H9 (cell line): Measurements from ENCODE around the gene MARCHF3. TPM values are rescaled to one million over a fixed set of nuclear protein-coding genes. Genes with fewer than 3 reads are reported as not detected.

Source experiments
- DNase-seq: peaks from one replicate; pipeline ENCODE4 v3.0.0-alpha.2; 2017
- H2AFZ ChIP-seq: one replicate; pipeline ENCODE4 v1.6.1; 2013; ENCODE audit warnings: mild to moderate bottlenecking, low read length, control low read depth, moderate library complexity
- H2AK5ac ChIP-seq: 2 replicates; pipeline ENCODE4 v1.6.1; 2013; ENCODE audit warnings: low read length, control low read depth, mixed read lengths; ENCODE audit not compliant: insufficient read length
- H2BK120ac ChIP-seq: one replicate; pipeline ENCODE4 v1.6.1; 2013; ENCODE audit warnings: low read depth, mild to moderate bottlenecking, low read length, control low read depth, inconsistent platforms; ENCODE audit not compliant: poor library complexity, severe bottlenecking
- H2BK12ac ChIP-seq: 2 replicates; pipeline ENCODE4 v1.6.1; 2013; ENCODE audit warnings: low read length, control low read depth, mixed read lengths, low read depth; ENCODE audit not compliant: insufficient read length
- H2BK15ac ChIP-seq: 2 replicates; pipeline ENCODE4 v1.6.1; 2013; ENCODE audit warnings: low read depth, low read length, control low read depth
- H2BK20ac ChIP-seq: one replicate; pipeline ENCODE4 v1.6.1; 2013; ENCODE audit warnings: low read depth, mild to moderate bottlenecking, low read length, control low read depth, inconsistent platforms; ENCODE audit not compliant: poor library complexity, severe bottlenecking
- H2BK5ac ChIP-seq: 2 replicates; pipeline ENCODE4 v1.6.1; 2013; ENCODE audit warnings: low read length, control low read depth, mixed read lengths; ENCODE audit not compliant: insufficient read length
- H3K14ac ChIP-seq: 2 replicates; pipeline ENCODE4 v1.6.1; 2013; ENCODE audit warnings: low read length, control low read depth; ENCODE audit not compliant: insufficient read depth
- H3K18ac ChIP-seq: 2 replicates; pipeline ENCODE4 v1.6.1; 2013; ENCODE audit warnings: low read depth, mild to moderate bottlenecking, mixed read lengths, low read length, control low read depth; ENCODE audit not compliant: insufficient read length
- H3K23ac ChIP-seq: 2 replicates; pipeline ENCODE4 v1.6.1; 2013; ENCODE audit warnings: low read length, control low read depth, mixed read lengths, low read depth; ENCODE audit not compliant: insufficient read length
- H3K23me2 ChIP-seq: 2 replicates; pipeline ENCODE4 v1.6.1; 2013; ENCODE audit warnings: low read depth, mild to moderate bottlenecking, mixed read lengths, low read length, control low read depth; ENCODE audit not compliant: insufficient read length, poor library complexity, severe bottlenecking
- H3K27ac ChIP-seq: 2 replicates; pipeline ENCODE4 v1.5.1; 2013; ENCODE audit warnings: low read length, control low read depth, mixed read lengths, low read depth; ENCODE audit not compliant: insufficient read length
- H3K27me3 ChIP-seq: 2 replicates; pipeline ENCODE4 v1.6.1; 2013; ENCODE audit warnings: low read length, control low read depth, inconsistent platforms; ENCODE audit not compliant: insufficient read depth
- H3K4ac ChIP-seq: 2 replicates; pipeline ENCODE4 v1.6.1; 2013; ENCODE audit warnings: low read depth, mild to moderate bottlenecking, control low read depth, inconsistent platforms, low read length, moderate library complexity
- H3K4me1 ChIP-seq: 2 replicates; pipeline ENCODE4 v1.6.1; 2013; ENCODE audit warnings: low read length, control low read depth, inconsistent platforms; ENCODE audit not compliant: insufficient read depth
- H3K4me2 ChIP-seq: 2 replicates; pipeline ENCODE4 v1.6.1; 2013; ENCODE audit warnings: low read length, control low read depth, mixed read lengths; ENCODE audit not compliant: insufficient read length, insufficient read depth
- H3K56ac ChIP-seq: 2 replicates; pipeline ENCODE4 v1.6.1; 2013; ENCODE audit warnings: low read depth, mild to moderate bottlenecking, mixed read lengths, low read length, control low read depth; ENCODE audit not compliant: insufficient read length
- H3K79me1 ChIP-seq: 2 replicates; pipeline ENCODE4 v1.6.1; 2013; ENCODE audit warnings: low read depth, mild to moderate bottlenecking, moderate library complexity, low read length, control low read depth, inconsistent platforms; ENCODE audit not compliant: insufficient read depth, poor library complexity, severe bottlenecking
- H3K79me2 ChIP-seq: 2 replicates; pipeline ENCODE4 v1.6.1; 2013; ENCODE audit warnings: low read length, control low read depth, inconsistent platforms; ENCODE audit not compliant: insufficient read depth
- H3K9ac ChIP-seq: 2 replicates; pipeline ENCODE4 v1.6.1; 2013; ENCODE audit warnings: low read length, control low read depth, mixed read lengths; ENCODE audit not compliant: insufficient read length; ENCODE audit errors: extremely low read depth
- H3K9me3 ChIP-seq: one replicate; pipeline ENCODE4 v1.6.1; 2013; ENCODE audit warnings: low read depth, low read length, inconsistent platforms; ENCODE audit not compliant: control insufficient read depth
- H3T11ph ChIP-seq: one replicate; pipeline ENCODE4 v1.6.1; 2013; ENCODE audit warnings: mild to moderate bottlenecking, low read length, control low read depth, inconsistent platforms
- H4K20me1 ChIP-seq: one replicate; pipeline ENCODE4 v1.6.1; 2013; ENCODE audit not compliant: control insufficient read depth, insufficient read length, insufficient read depth
- H4K5ac ChIP-seq: 2 replicates; pipeline ENCODE4 v1.6.1; 2013; ENCODE audit warnings: low read depth, mild to moderate bottlenecking, mixed read lengths, low read length, control low read depth; ENCODE audit not compliant: insufficient read length
- H4K8ac ChIP-seq: replicated peaks from 2 replicates; pipeline ENCODE4 v1.6.1; 2013; ENCODE audit warnings: low read length, control low read depth, mixed read lengths, low read depth; ENCODE audit not compliant: insufficient read length
- H4K91ac ChIP-seq: 2 replicates; pipeline ENCODE4 v1.6.1; 2013; ENCODE audit warnings: low read depth, mild to moderate bottlenecking, moderate library complexity, mixed read lengths, low read length, control low read depth; ENCODE audit not compliant: insufficient read length
- H3K27ac Mint-ChIP-seq, 3 experiments: 2 replicates in 2 of 3; 3 replicates in 1 of 3; pipeline ENCODE4 v1.8.0; 2020 to 2021; ENCODE audit warnings: mixed read lengths in 3 of 3, mild to moderate bottlenecking in 1 of 3, moderate library complexity in 1 of 3
- H3K27me3 Mint-ChIP-seq: 2 replicates; pipeline ENCODE4 v1.8.0; 2021; ENCODE audit warnings: low read depth, mild to moderate bottlenecking, moderate library complexity, mixed read lengths
- H3K36me3 Mint-ChIP-seq, 3 experiments: 2 replicates in 2 of 3; 3 replicates in 1 of 3; pipeline ENCODE4 v1.8.0; 2020 to 2021; ENCODE audit warnings: low read depth in 3 of 3, mixed read lengths in 3 of 3; ENCODE audit not compliant: insufficient read depth in 1 of 3
- H3K4me1 Mint-ChIP-seq, 2 experiments: 2 replicates each; pipeline ENCODE4 v1.8.0; 2020; ENCODE audit warnings: mixed read lengths in 2 of 2
- H3K4me3 Mint-ChIP-seq, 2 experiments: 2 replicates in 1 of 2; 3 replicates in 1 of 2; pipeline ENCODE4 v1.8.0; 2020 to 2021; ENCODE audit warnings: mild to moderate bottlenecking in 2 of 2, mixed read lengths in 2 of 2, moderate library complexity in 1 of 2
- H3K9me3 Mint-ChIP-seq, 2 experiments: 2 replicates in 1 of 2; 3 replicates in 1 of 2; pipeline ENCODE4 v1.8.0; 2020; ENCODE audit warnings: mild to moderate bottlenecking in 2 of 2, mixed read lengths in 2 of 2, moderate library complexity in 1 of 2
- WGBS: extraction: QIAGEN DNeasy Blood & Tissue Kit; methylation state at CpG from one replicate; pipeline ENCODE4 v1.1.7; 2013; ENCODE audit warnings: missing lambda C conversion rate, low lambda C conversion rate, mixed read lengths; ENCODE audit not compliant: insufficient read length; ENCODE audit errors: extremely low coverage; 5-methylcytosine and 5-hydroxymethylcytosine counted together
- total RNA-seq: library from RNA; stranded (reverse); gene quantifications from 2 replicates; pipeline ENCODE4 v1.2.1, GENCODE V29; 2021
- TF ChIP-seq, protein P1 (sequence below): fragments of 200-600 bp; sonication (generic); conservative IDR thresholded peaks from 3 replicates; pipeline ENCODE4 v1.8.0; 2021; ENCODE audit warnings: antibody characterized with exemption, mild to moderate bottlenecking

Gene MARCHF3
- total RNA-seq, 1 experiment from 2014 or later = 17.7 TPM

DNA sequence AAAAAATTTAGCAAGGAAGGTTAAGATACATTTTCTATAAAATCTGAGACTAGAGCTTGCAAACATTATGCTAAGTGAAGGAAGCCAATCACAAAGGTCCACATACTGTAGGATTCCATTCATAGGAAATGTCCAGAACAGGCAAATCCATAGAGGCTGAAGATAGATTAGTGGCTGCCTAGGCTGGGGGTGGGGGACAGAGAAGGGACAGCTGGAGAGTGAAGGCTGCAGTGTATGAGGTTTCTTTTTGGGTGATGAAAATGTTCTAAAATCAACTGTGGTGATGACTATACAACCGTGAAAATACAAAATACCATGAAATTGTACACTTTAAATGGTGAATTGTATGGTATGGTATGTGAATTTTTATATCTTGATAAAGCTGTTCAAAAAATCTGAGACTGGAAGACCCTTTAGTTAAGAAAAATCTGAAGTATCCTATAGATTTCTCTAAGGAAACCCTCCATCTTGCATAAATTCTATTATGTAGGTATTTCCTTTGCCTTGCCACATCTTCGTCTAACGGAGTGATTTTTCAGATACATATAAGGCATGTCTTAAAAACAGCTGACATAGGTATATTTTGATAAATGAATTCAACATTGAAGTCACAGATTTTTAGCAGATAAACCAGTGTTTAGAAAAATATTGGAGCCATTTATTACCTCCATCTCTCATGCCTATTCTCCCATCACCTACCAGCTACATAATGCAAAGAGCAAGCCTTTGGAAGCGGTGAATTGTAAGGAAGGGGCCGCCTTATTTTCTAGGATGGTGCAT, 132.3 kb downstream of the MARCHF3 start:
- Histone ChIP-seq H3K27ac (no peak overlapping the region), H2BK120ac (no peak overlapping the region), H3K79me1 (no peaks in the 10 kb centered on the region), H3K4me2 (no peak overlapping the region), H2BK20ac (no peak overlapping the region), H4K5ac (no peak overlapping the region), H4K20me1 (no peaks in the 10 kb centered on the region), H3K18ac (no peak overlapping the region), H3K27me3 (no peaks in the 10 kb centered on the region), H2BK5ac (no peak overlapping the region), H2AK5ac (no peak overlapping the region), H3K14ac (no peak overlapping the region), H3K9ac (no peak overlapping the region), H4K8ac (no peak overlapping the region), H4K91ac (no peak overlapping the region), H2AFZ (no peak overlapping the region), H3K56ac (no peak overlapping the region), H3K23me2 (no peaks in the 10 kb centered on the region), H3K9me3 (no peaks in the 10 kb centered on the region), H3K4ac (no peak overlapping the region), H2BK12ac (no peak overlapping the region), H3K79me2 (no peaks in the 10 kb centered on the region), H2BK15ac (no peak overlapping the region), H3K4me1 (no peaks in the 10 kb centered on the region; the same call in 1 of the 2 replicates), H3T11ph (no peak overlapping the region), H3K23ac (no peak overlapping the region)
- WGBS = no CpG with 5 or more reads among the region's 5 CpGs
- Mint-ChIP-seq H3K4me3 (no peak overlapping the region), H3K4me1 (peaks cover 22 to 24% of the 10 kb centered on the region in 2 experiments), H3K9me3 (peaks cover 5 to 11% of the 10 kb centered on the region in 2 experiments; a peak in 4 of 5 replicates), H3K36me3 (peaks cover 17 to 21% (median 19%) of the 10 kb centered on the region in 3 experiments), H3K27me3 (no peaks in the 10 kb centered on the region), H3K27ac (no peak overlapping the region)
- TF ChIP-seq, protein P1, sequence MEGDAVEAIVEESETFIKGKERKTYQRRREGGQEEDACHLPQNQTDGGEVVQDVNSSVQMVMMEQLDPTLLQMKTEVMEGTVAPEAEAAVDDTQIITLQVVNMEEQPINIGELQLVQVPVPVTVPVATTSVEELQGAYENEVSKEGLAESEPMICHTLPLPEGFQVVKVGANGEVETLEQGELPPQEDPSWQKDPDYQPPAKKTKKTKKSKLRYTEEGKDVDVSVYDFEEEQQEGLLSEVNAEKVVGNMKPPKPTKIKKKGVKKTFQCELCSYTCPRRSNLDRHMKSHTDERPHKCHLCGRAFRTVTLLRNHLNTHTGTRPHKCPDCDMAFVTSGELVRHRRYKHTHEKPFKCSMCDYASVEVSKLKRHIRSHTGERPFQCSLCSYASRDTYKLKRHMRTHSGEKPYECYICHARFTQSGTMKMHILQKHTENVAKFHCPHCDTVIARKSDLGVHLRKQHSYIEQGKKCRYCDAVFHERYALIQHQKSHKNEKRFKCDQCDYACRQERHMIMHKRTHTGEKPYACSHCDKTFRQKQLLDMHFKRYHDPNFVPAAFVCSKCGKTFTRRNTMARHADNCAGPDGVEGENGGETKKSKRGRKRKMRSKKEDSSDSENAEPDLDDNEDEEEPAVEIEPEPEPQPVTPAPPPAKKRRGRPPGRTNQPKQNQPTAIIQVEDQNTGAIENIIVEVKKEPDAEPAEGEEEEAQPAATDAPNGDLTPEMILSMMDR = no peak
- DNase-seq = no peak
